ENCODE measurements around the gene MYLK4.

The MYLK4 gene

GRCh38 chr6:2666906-2667575, 83.7 kb downstream of the MYLK4 start:
- Mint-ChIP-seq H3K4me1 (ENCODE audit: low read depth) (no peaks in the 10 kb centered on the region), H3K9me3 (no peaks in the 10 kb centered on the region), H3K36me3 (ENCODE audit: low read depth) (no peaks in the 10 kb centered on the region), H3K27me3 (ENCODE audit: low read depth) (no peaks in the 10 kb centered on the region), H3K4me3 (no peak overlapping the region), H3K27ac (no peak overlapping the region)

- H3K27me3 Mint-ChIP-seq (ENCODE audit: low read depth), result no peaks in the 10 kb centered on the region
- no peaks in the 10 kb centered on the region for H3K36me3 Mint-ChIP-seq (ENCODE audit: low read depth)
- H3K27ac Mint-ChIP-seq, result no peak overlapping the region
- H3K4me3 Mint-ChIP-seq, result no peak overlapping the region
- H3K4me1 Mint-ChIP-seq (ENCODE audit: low read depth), result no peaks in the 10 kb centered on the region
- H3K9me3 Mint-ChIP-seq, result no peaks in the 10 kb centered on the region
Observed at GRCh38 chr6:2665146-2666070, 85.3 kb downstream of the MYLK4 start.

- Mint-ChIP-seq H3K27ac (no peak overlapping the region), H3K27me3 (ENCODE audit: low read depth) (no peaks in the 10 kb centered on the region), H3K9me3 (no peaks in the 10 kb centered on the region), H3K36me3 (ENCODE audit: low read depth) (no peaks in the 10 kb centered on the region), H3K4me1 (ENCODE audit: low read depth) (no peaks in the 10 kb centered on the region), H3K4me3 (no peak overlapping the region)
Observed at GRCh38 chr6:2663123-2663522, 87.6 kb downstream of the MYLK4 start.

- H3K36me3 Mint-ChIP-seq (ENCODE audit: low read depth), result no peaks in the 10 kb centered on the region
- H3K27ac Mint-ChIP-seq, result no peak overlapping the region
- H3K9me3 Mint-ChIP-seq, result no peaks in the 10 kb centered on the region
- peaks cover 2% of the 10 kb centered on the region for H3K27me3 Mint-ChIP-seq (ENCODE audit: low read depth)
- H3K4me1 Mint-ChIP-seq (ENCODE audit: low read depth), result no peaks in the 10 kb centered on the region
- H3K4me3 Mint-ChIP-seq, result no peak overlapping the region
Observed at GRCh38 chr6:2661651-2662050, 89.1 kb downstream of the MYLK4 start.

- Mint-ChIP-seq H3K9me3 (no peaks in the 10 kb centered on the region), H3K27ac (no peak overlapping the region), H3K4me3 (no peak overlapping the region)
Observed at GRCh38 chr6:2659882-2660281, 90.8 kb downstream of the MYLK4 start.

GRCh38 chr6:2659381-2659780, 91.3 kb downstream of the MYLK4 start:
- Mint-ChIP-seq H3K27ac (no peak overlapping the region), H3K36me3 (ENCODE audit: low read depth) (no peaks in the 10 kb centered on the region), H3K4me1 (ENCODE audit: low read depth) (no peaks in the 10 kb centered on the region), H3K4me3 (no peak overlapping the region), H3K9me3 (no peaks in the 10 kb centered on the region), H3K27me3 (ENCODE audit: low read depth) (peaks cover 4% of the 10 kb centered on the region)

More at GRCh38 chr6:2659882-2660281, 90.8 kb downstream of the MYLK4 start:
- no peaks in the 10 kb centered on the region for H3K4me1 Mint-ChIP-seq (ENCODE audit: low read depth)
- H3K27me3 Mint-ChIP-seq (ENCODE audit: low read depth), result peaks cover 4% of the 10 kb centered on the region
- H3K36me3 Mint-ChIP-seq (ENCODE audit: low read depth), result no peaks in the 10 kb centered on the region

GRCh38 chr6:2658788-2659187, 91.9 kb downstream of the MYLK4 start:
- H3K4me1 Mint-ChIP-seq (ENCODE audit: low read depth), result no peaks in the 10 kb centered on the region
- no peak overlapping the region for H3K27ac Mint-ChIP-seq
- H3K27me3 Mint-ChIP-seq (ENCODE audit: low read depth), result peaks cover 6% of the 10 kb centered on the region
- no peaks in the 10 kb centered on the region for H3K9me3 Mint-ChIP-seq
- H3K4me3 Mint-ChIP-seq, result no peak overlapping the region
- no peaks in the 10 kb centered on the region for H3K36me3 Mint-ChIP-seq (ENCODE audit: low read depth)

GRCh38 chr6:2656460-2657079, 94.2 kb downstream of the MYLK4 start:
- H3K27ac Mint-ChIP-seq, result no peak overlapping the region
- H3K27me3 Mint-ChIP-seq (ENCODE audit: low read depth), result peaks cover 21% of the 10 kb centered on the region
- no peak overlapping the region for H3K4me3 Mint-ChIP-seq
- no peaks in the 10 kb centered on the region for H3K9me3 Mint-ChIP-seq
- H3K4me1 Mint-ChIP-seq (ENCODE audit: low read depth), result no peaks in the 10 kb centered on the region
- no peaks in the 10 kb centered on the region for H3K36me3 Mint-ChIP-seq (ENCODE audit: low read depth)

- no peak overlapping the region for H3K27ac Mint-ChIP-seq
- H3K4me3 Mint-ChIP-seq, result no peak overlapping the region
- no peaks in the 10 kb centered on the region for H3K9me3 Mint-ChIP-seq
- H3K27me3 Mint-ChIP-seq (ENCODE audit: low read depth), result peaks cover 21% of the 10 kb centered on the region
- H3K4me1 Mint-ChIP-seq (ENCODE audit: low read depth), result no peaks in the 10 kb centered on the region
- H3K36me3 Mint-ChIP-seq (ENCODE audit: low read depth), result no peaks in the 10 kb centered on the region
Observed at GRCh38 chr6:2655844-2656433, 94.8 kb downstream of the MYLK4 start.

- H3K36me3 Mint-ChIP-seq (ENCODE audit: low read depth), result no peaks in the 10 kb centered on the region
- H3K27me3 Mint-ChIP-seq (ENCODE audit: low read depth), result peaks cover 30% of the 10 kb centered on the region
- H3K9me3 Mint-ChIP-seq, result no peaks in the 10 kb centered on the region
- H3K4me3 Mint-ChIP-seq, result no peak overlapping the region
- H3K27ac Mint-ChIP-seq, result no peak overlapping the region
- H3K4me1 Mint-ChIP-seq (ENCODE audit: low read depth), result no peaks in the 10 kb centered on the region
Observed at GRCh38 chr6:2653369-2654032, 97.2 kb downstream of the MYLK4 start.

GRCh38 chr6:2652611-2653010, 98.1 kb downstream of the MYLK4 start:
- Mint-ChIP-seq H3K4me3 (no peak overlapping the region), H3K27me3 (ENCODE audit: low read depth) (peaks cover 36% of the 10 kb centered on the region), H3K4me1 (ENCODE audit: low read depth) (no peaks in the 10 kb centered on the region), H3K9me3 (no peaks in the 10 kb centered on the region), H3K27ac (no peak overlapping the region), H3K36me3 (ENCODE audit: low read depth) (no peaks in the 10 kb centered on the region)

GRCh38 chr6:2651961-2652360, 98.8 kb downstream of the MYLK4 start:
- Mint-ChIP-seq H3K4me1 (ENCODE audit: low read depth) (no peaks in the 10 kb centered on the region), H3K4me3 (no peak overlapping the region), H3K9me3 (no peaks in the 10 kb centered on the region), H3K27me3 (ENCODE audit: low read depth) (peaks cover 39% of the 10 kb centered on the region), H3K36me3 (ENCODE audit: low read depth) (no peaks in the 10 kb centered on the region), H3K27ac (no peak overlapping the region)

- Mint-ChIP-seq H3K27ac (no peak overlapping the region), H3K4me3 (no peak overlapping the region), H3K36me3 (ENCODE audit: low read depth) (no peaks in the 10 kb centered on the region), H3K9me3 (no peaks in the 10 kb centered on the region), H3K4me1 (ENCODE audit: low read depth) (no peaks in the 10 kb centered on the region), H3K27me3 (ENCODE audit: low read depth) (peaks cover 37% of the 10 kb centered on the region)
Observed at GRCh38 chr6:2651536-2651935, 99.2 kb downstream of the MYLK4 start.

- no peak overlapping the region for H3K27ac Mint-ChIP-seq
- H3K27me3 Mint-ChIP-seq (ENCODE audit: low read depth), result peaks cover 43% of the 10 kb centered on the region
- H3K9me3 Mint-ChIP-seq, result no peaks in the 10 kb centered on the region
- no peak overlapping the region for H3K4me3 Mint-ChIP-seq
- peaks cover under 1% of the 10 kb centered on the region for H3K4me1 Mint-ChIP-seq (ENCODE audit: low read depth)
- no peaks in the 10 kb centered on the region for H3K36me3 Mint-ChIP-seq (ENCODE audit: low read depth)
Observed at GRCh38 chr6:2646346-2646745, 104.4 kb downstream of the MYLK4 start.

All from T-helper 1 cell treated with Interleukin-12 subunit alpha and Interleukin-12 subunit beta and Interleukin-4 antibody, amounts not matched to agents 30 μg/mL and 1 μg/mL, for 36 hours (primary cell).